Measurements from ENCODE around the gene GPR35. TPM values are rescaled to one million over a fixed set of nuclear protein-coding genes. Genes with fewer than 3 reads are reported as not detected.
"Not testable (repeated sequence)": the region's sequence is repeated elsewhere in the genome, so short reads cannot be mapped to it uniquely, and the experiment has no call there.

Gene GPR35
- total RNA-seq, 1 donor from 2014 or later, result 0.82 TPM

DNA sequence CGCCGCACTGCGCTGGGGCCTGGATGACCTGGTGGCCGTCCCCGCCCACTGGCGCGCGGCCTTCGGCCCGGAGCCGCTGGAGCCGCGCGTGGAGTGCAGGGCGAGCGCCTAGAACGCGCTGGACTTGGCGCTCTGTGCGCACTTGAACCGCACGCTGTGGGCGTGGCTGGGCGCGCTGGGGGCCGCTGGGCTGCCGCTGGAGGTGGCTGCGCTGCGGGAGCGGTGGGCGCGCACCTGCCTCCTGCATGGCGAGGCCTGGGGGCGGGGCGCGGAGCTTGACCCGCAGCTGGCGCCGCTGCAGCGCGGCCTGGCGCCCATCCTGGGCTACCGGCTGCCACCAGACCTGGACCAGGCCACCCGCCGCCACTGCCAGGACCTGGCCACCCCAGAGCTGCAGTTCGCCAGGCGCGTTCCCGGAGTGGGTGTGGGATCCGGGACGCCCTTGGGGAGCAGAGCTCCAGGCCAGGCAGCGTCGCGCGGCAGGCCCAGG lies 47.5 kb downstream of the GPR35 start:
- DNase-seq (ENCODE audit: low read depth) (no peak), FAIRE-seq (no peak)
- Mint-ChIP-seq H3K36me3 (ENCODE audit: low read depth, unreplicated experiment) (no peaks in the 10 kb centered on the region), H3K4me1 (ENCODE audit: low read depth, unreplicated experiment) (no peaks in the 10 kb centered on the region), H3K27ac (ENCODE audit: unreplicated experiment) (no peak overlapping the region), H3K4me3 (ENCODE audit: unreplicated experiment) (no peak overlapping the region), H3K27me3 (ENCODE audit: low read depth, unreplicated experiment) (peaks cover 34% of the 10 kb centered on the region), H3K9me3 (ENCODE audit: unreplicated experiment) (no peaks in the 10 kb centered on the region)
- Histone ChIP-seq H3K9me3 (ENCODE audit: insufficient read depth, low read depth, low read length) (no peaks in the 10 kb centered on the region), H3K36me3 (ENCODE audit: insufficient read depth, low read length) (no peaks in the 10 kb centered on the region), H3K4me2 (ENCODE audit: low read length) (no peak overlapping the region), H4K20me1 (ENCODE audit: insufficient read depth, low read length) (no peaks in the 10 kb centered on the region), H3K9ac (ENCODE audit: low read length) (no peak overlapping the region), H3K4me1 (ENCODE audit: insufficient read depth, low read length) (no peaks in the 10 kb centered on the region), H3K79me2 (ENCODE audit: insufficient read depth, low read length) (no peaks in the 10 kb centered on the region), H2AFZ (ENCODE audit: low read depth, low read length) (no peak overlapping the region), H3K4me3 (ENCODE audit: insufficient read depth, low read depth, low read length) (no peak overlapping the region), H3K27ac (ENCODE audit: low read depth, low read length) (no peak overlapping the region), H3K27me3 (ENCODE audit: insufficient read depth, low read length) (peaks cover 24% of the 10 kb centered on the region)
- TF ChIP-seq EZH2 (IDR thresholded peaks at IDR 0.05; ENCODE audit: insufficient read depth, low read length) (no peak), CTCF (IDR thresholded peaks at IDR 0.05; ENCODE audit: insufficient read depth, low read depth, low read length) (no peak)

DNA sequence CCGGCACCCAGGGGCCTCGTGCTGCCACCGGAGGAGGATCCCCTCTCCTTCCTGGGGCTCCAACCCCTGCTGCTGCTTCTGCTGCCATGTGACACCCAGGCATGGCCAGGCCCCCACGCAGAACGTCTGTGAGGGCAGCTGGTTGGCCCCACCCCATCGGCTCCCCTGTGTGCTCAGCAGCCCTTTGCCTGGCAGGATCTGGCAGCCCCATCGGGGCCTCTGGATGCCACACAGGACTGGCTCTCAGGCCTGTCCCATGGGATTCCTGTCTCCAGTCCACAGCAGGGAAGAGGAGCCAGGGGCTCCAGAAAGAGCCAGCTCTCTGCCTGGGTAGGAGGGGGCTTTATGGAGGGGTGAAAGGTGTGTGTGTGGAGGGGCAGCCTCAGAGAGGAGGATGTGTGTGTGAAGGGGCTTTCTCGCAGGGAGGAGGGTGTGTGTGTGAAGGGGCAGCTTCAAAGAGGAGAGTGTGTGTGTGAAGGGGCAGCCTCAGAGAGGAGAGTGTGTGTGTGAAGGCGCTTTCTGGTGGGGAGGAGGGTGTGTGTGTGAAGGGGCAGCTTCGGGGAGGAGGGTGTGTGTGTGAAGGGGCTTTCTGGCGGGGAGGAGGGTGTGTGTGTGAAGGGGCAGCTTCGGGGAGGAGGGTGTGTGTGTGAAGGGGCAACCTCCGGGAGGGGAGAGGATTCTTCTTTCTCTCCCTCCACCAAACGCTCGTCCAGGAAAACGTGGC lies 49.3 kb downstream of the GPR35 start:
- not testable (repeated sequence) for H3K9ac ChIP-seq (ENCODE audit: low read length); H3K27ac Mint-ChIP-seq (ENCODE audit: unreplicated experiment); H4K20me1 ChIP-seq (ENCODE audit: insufficient read depth, low read length); H3K36me3 Mint-ChIP-seq (ENCODE audit: low read depth, unreplicated experiment); H3K9me3 Mint-ChIP-seq (ENCODE audit: unreplicated experiment); H3K4me3 ChIP-seq (ENCODE audit: insufficient read depth, low read depth, low read length); H2AFZ ChIP-seq (ENCODE audit: low read depth, low read length); FAIRE-seq; DNase-seq (ENCODE audit: low read depth); H3K4me1 ChIP-seq (ENCODE audit: insufficient read depth, low read length); H3K9me3 ChIP-seq (ENCODE audit: insufficient read depth, low read depth, low read length); H3K4me1 Mint-ChIP-seq (ENCODE audit: low read depth, unreplicated experiment); H3K27ac ChIP-seq (ENCODE audit: low read depth, low read length); H3K36me3 ChIP-seq (ENCODE audit: insufficient read depth, low read length); H3K4me3 Mint-ChIP-seq (ENCODE audit: unreplicated experiment); H3K4me2 ChIP-seq (ENCODE audit: low read length); H3K79me2 ChIP-seq (ENCODE audit: insufficient read depth, low read length)
- peaks cover 31% of the 10 kb centered on the region for H3K27me3 Mint-ChIP-seq (ENCODE audit: low read depth, unreplicated experiment)
- H3K27me3 ChIP-seq (ENCODE audit: insufficient read depth, low read length), result peaks cover 24% of the 10 kb centered on the region

DNA sequence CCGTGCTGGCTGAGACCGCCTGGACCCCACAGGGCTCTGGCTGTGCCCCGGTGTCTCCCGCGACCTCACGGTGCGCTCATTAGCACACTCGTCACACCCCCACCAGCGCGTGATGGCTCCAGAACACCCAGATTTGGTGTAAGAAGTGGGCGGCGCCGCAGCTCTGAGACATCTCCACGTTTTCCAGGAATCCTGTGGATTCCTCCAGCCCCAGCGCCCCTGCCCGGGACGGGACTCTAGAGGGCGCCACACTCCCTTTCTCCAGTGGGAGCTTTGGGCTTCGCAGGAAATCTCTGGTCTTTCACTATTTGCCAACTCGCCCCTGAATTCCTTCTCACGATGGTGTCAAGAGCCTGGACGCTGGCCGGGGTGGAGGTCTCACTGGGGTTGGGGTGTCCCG lies 50.1 kb downstream of the GPR35 start:
- H3K27me3 Mint-ChIP-seq (ENCODE audit: low read depth, unreplicated experiment), result peaks cover 25% of the 10 kb centered on the region
- H3K9ac ChIP-seq (ENCODE audit: low read length); H3K36me3 ChIP-seq (ENCODE audit: insufficient read depth, low read length); DNase-seq (ENCODE audit: low read depth); H3K9me3 ChIP-seq (ENCODE audit: insufficient read depth, low read depth, low read length); H3K27ac ChIP-seq (ENCODE audit: low read depth, low read length); H3K4me1 ChIP-seq (ENCODE audit: insufficient read depth, low read length); H3K79me2 ChIP-seq (ENCODE audit: insufficient read depth, low read length); H3K4me3 Mint-ChIP-seq (ENCODE audit: unreplicated experiment); H3K27ac Mint-ChIP-seq (ENCODE audit: unreplicated experiment); FAIRE-seq; H3K4me1 Mint-ChIP-seq (ENCODE audit: low read depth, unreplicated experiment); H3K36me3 Mint-ChIP-seq (ENCODE audit: low read depth, unreplicated experiment); H4K20me1 ChIP-seq (ENCODE audit: insufficient read depth, low read length); H3K4me2 ChIP-seq (ENCODE audit: low read length); H3K4me3 ChIP-seq (ENCODE audit: insufficient read depth, low read depth, low read length); H3K9me3 Mint-ChIP-seq (ENCODE audit: unreplicated experiment); H2AFZ ChIP-seq (ENCODE audit: low read depth, low read length): not testable (repeated sequence)
- peaks cover 21% of the 10 kb centered on the region for H3K27me3 ChIP-seq (ENCODE audit: insufficient read depth, low read length)

DNA sequence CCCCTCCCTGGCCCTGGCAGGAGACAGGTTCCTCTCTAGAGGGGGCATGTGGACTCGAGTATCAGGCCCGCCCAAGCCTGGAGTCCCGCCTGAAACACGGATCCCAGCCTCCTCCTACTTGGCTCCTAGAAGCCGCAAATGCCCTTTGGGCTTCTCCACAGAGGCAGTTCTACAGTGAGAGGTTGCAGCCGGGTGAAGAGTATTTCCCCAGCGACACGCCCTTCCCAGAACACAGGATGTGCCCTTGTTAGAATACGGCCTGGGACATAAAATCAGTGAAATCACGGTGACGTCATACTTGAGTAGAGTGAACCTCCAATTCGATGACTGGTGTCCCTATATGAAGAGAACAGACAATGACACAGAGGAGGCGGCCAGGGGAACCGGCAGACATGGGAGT lies 52.8 kb downstream of the GPR35 start:
- H3K36me3 Mint-ChIP-seq (ENCODE audit: low read depth, unreplicated experiment); H3K27ac ChIP-seq (ENCODE audit: low read depth, low read length); H3K4me1 Mint-ChIP-seq (ENCODE audit: low read depth, unreplicated experiment); H3K4me3 ChIP-seq (ENCODE audit: insufficient read depth, low read depth, low read length); H3K4me3 Mint-ChIP-seq (ENCODE audit: unreplicated experiment); H4K20me1 ChIP-seq (ENCODE audit: insufficient read depth, low read length); H3K9me3 ChIP-seq (ENCODE audit: insufficient read depth, low read depth, low read length); H3K79me2 ChIP-seq (ENCODE audit: insufficient read depth, low read length); FAIRE-seq; H3K36me3 ChIP-seq (ENCODE audit: insufficient read depth, low read length); H3K4me1 ChIP-seq (ENCODE audit: insufficient read depth, low read length); H3K27ac Mint-ChIP-seq (ENCODE audit: unreplicated experiment); H3K27me3 ChIP-seq (ENCODE audit: insufficient read depth, low read length); H3K4me2 ChIP-seq (ENCODE audit: low read length); H3K9me3 Mint-ChIP-seq (ENCODE audit: unreplicated experiment); H2AFZ ChIP-seq (ENCODE audit: low read depth, low read length); H3K9ac ChIP-seq (ENCODE audit: low read length); H3K27me3 Mint-ChIP-seq (ENCODE audit: low read depth, unreplicated experiment); DNase-seq (ENCODE audit: low read depth): not testable (repeated sequence)

- not testable (repeated sequence) for DNase-seq (ENCODE audit: low read depth); H3K4me3 Mint-ChIP-seq (ENCODE audit: unreplicated experiment); FAIRE-seq; H3K9me3 ChIP-seq (ENCODE audit: insufficient read depth, low read depth, low read length); H3K4me1 Mint-ChIP-seq (ENCODE audit: low read depth, unreplicated experiment); H2AFZ ChIP-seq (ENCODE audit: low read depth, low read length); H3K36me3 Mint-ChIP-seq (ENCODE audit: low read depth, unreplicated experiment); H3K27me3 ChIP-seq (ENCODE audit: insufficient read depth, low read length); H3K4me2 ChIP-seq (ENCODE audit: low read length); H4K20me1 ChIP-seq (ENCODE audit: insufficient read depth, low read length); H3K9me3 Mint-ChIP-seq (ENCODE audit: unreplicated experiment); H3K27ac ChIP-seq (ENCODE audit: low read depth, low read length); H3K4me3 ChIP-seq (ENCODE audit: insufficient read depth, low read depth, low read length); H3K79me2 ChIP-seq (ENCODE audit: insufficient read depth, low read length); H3K27ac Mint-ChIP-seq (ENCODE audit: unreplicated experiment); H3K4me1 ChIP-seq (ENCODE audit: insufficient read depth, low read length); H3K36me3 ChIP-seq (ENCODE audit: insufficient read depth, low read length); H3K9ac ChIP-seq (ENCODE audit: low read length); H3K27me3 Mint-ChIP-seq (ENCODE audit: low read depth, unreplicated experiment)
These were observed 53.6 kb downstream of the GPR35 start for GRCh38 chr2:240678909-240679308.
